NCI-H1930 (cell line): Measurements from ENCODE around the gene BLACAT1.
"Not testable (repeated sequence)": the region's sequence is repeated elsewhere in the genome, so short reads cannot be mapped to it uniquely, and the experiment has no call there.

Experiments used
- DNase-seq, 2 experiments: peaks; one replicate each; lab custom pipeline; 2025; lab: John Stamatoyannopoulos, UW

The BLACAT1 gene

GRCh38 chr1:205416322-205416721 is 39.5 kb downstream of the BLACAT1 start:
- no peak for DNase-seq

DNA sequence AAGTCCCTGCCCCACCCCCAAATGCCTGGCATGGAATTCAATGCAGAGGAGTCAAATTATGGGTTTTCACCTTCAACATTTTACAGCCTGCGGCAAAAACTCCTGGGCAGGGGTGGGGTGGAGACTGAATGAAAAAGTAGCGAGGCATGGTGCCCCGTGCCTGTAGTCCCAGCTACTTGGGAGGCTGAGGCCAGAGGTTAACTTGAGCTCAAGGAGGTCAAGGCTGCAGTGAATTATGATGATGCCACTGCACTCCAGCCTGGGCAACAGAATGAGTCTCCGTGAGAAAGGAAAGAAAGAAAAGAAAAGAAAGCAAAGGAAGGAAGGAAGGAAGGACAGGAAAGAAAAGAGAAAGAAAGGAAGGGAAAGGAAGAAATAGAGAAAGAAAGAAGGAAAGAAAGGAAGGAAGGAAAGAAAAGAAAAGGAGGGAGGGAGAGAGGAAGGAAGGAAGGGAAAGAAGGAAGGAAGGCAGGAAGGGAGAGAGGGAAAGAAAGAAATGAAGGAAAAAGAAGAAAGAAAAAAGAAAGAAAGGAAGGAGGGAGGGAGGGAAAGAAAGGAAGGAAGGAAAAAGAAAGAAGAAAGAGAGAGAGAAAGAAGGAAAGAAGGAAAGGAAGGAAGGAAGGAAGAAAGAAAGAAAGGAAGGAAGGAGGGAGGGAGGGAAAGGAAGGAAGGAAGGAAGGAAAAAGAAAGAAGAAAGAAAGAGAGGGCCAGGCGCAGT is 45.1 kb downstream of the BLACAT1 start:
- no peak for DNase-seq

GRCh38 chr1:205407970-205408369 is 47.9 kb downstream of the BLACAT1 start:
- DNase-seq, result no peak

GRCh38 chr1:205406252-205406651 is 49.6 kb downstream of the BLACAT1 start:
- not testable (repeated sequence) for DNase-seq
